Measurements from ENCODE around the gene COL10A1.

The COL10A1 gene

GRCh38 chr6:116072368-116072767 is 53.6 kb downstream of the COL10A1 start:
- ChIA-PET CTCF (interaction anchor here (1.0 kb wide), 1 partner anchor 11 kb away, joined by 3 read pairs; no protein-coding TSS in a partner anchor), POLR2A (no interaction called here)
- TF ChIP-seq, protein P1, sequence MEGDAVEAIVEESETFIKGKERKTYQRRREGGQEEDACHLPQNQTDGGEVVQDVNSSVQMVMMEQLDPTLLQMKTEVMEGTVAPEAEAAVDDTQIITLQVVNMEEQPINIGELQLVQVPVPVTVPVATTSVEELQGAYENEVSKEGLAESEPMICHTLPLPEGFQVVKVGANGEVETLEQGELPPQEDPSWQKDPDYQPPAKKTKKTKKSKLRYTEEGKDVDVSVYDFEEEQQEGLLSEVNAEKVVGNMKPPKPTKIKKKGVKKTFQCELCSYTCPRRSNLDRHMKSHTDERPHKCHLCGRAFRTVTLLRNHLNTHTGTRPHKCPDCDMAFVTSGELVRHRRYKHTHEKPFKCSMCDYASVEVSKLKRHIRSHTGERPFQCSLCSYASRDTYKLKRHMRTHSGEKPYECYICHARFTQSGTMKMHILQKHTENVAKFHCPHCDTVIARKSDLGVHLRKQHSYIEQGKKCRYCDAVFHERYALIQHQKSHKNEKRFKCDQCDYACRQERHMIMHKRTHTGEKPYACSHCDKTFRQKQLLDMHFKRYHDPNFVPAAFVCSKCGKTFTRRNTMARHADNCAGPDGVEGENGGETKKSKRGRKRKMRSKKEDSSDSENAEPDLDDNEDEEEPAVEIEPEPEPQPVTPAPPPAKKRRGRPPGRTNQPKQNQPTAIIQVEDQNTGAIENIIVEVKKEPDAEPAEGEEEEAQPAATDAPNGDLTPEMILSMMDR (IDR thresholded peaks at IDR 0.05; ENCODE audit: insufficient read depth, low read length, missing control alignments), result no peak
- DNase-seq (ENCODE audit: low read depth, low spot score), result no peak
- H3K4me3 ChIP-seq (ENCODE audit: low read depth, low read length), result no peak overlapping the region

DNA sequence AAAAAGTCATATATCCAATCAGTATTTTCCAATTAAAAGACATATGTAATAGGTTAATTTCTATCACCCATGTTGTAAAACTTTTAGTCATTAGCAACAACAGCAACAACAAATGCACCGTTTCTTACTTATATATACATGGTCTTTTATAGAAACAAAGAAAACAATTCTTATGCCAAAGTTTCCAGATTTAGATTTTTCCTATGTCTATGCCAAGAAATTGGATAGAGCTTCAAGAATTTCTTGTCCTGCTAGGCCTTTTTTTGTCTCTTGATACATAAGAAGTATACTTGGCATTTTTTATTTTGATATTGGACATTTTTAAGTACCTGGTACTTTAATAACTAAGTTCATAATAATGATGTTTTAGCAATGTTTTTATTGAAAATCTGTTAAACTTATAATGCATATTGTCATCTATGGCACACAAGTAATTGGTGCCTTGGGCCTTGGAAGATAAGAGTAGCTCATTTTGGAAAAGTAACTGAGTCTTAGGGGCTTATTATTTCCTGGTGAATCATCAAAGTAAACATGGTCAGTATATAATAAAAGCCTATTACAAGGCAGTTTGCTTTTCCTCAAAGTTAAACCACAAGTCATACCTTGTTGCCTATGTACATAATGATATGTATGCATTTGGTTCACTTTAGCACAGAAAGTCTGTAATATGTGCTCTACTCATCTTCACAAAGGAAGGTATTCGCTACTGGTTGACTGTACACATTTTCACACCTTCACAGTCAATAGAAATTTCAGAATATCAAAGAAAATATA is 55.1 kb downstream of the COL10A1 start:
- DNase-seq (ENCODE audit: low read depth, low spot score), result no peak
- TF ChIP-seq, protein P1 (IDR thresholded peaks at IDR 0.05; ENCODE audit: insufficient read depth, low read length, missing control alignments), result no peak
- H3K4me3 ChIP-seq (ENCODE audit: low read depth, low read length), result no peak overlapping the region
- ChIA-PET POLR2A (no interaction called here), CTCF (interaction anchor here (2.2 kb wide), 1 partner anchor 10 kb away, joined by 9 read pairs; the partner anchor contains the start of gene FRK)

DNA sequence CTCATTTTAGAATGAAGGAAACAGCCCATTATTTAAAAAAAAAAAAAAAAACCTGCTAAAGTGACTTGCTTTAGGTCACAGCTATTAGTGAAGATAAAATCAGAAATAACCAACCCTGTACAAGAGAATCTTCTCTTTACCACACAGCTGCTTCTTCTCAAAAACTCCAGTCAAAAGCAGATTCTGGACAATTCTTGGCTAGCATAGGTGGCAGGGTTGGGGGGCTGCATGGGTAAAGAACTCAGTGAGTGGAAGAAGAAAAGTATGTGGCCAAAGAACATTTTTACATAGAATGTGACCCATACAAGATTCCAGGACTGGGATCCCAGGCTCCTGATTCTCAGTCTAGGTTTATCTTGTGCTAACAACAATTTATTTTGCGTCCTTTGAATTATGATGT is 55.8 kb downstream of the COL10A1 start:
- DNase-seq (ENCODE audit: low read depth, low spot score), result no peak
- CTCF ChIA-PET, result interaction anchor here (1.0 to 2.2 kb wide), 2 partner anchors 9 to 27 kb away, joined by 3 to 9 read pairs; partner anchors contain the start of gene FRK
- POLR2A ChIA-PET, result no interaction called here
- no peak overlapping the region for H3K4me3 ChIP-seq (ENCODE audit: low read depth, low read length)
- TF ChIP-seq, protein P1 (IDR thresholded peaks at IDR 0.05; ENCODE audit: insufficient read depth, low read length, missing control alignments), result no peak

Data from AG04449 (cell line).